Activated T-cell treated with anti-CD3 and anti-CD28 coated beads, Interleukin-2, amount 50 U/mL, for 24 hours (primary cell): ENCODE results near the gene ITGA1.
A peak's percentile ranks its signal among the peaks of the same experiment; 100 is the strongest.
"Not testable (repeated sequence)": the region's sequence is repeated elsewhere in the genome, so short reads cannot be mapped to it uniquely, and the experiment has no call there.

Source experiments
- DNase-seq: peaks from one replicate; pipeline ENCODE4 v3.0.0-alpha.2; 2020
- H3K27ac Mint-ChIP-seq: 2 replicates; pipeline ENCODE4 v1.8.0; 2020; ENCODE audit warnings: mild to moderate bottlenecking, mixed read lengths
- H3K27me3 Mint-ChIP-seq: 2 replicates; pipeline ENCODE4 v1.8.0; 2020; ENCODE audit warnings: mixed read lengths
- H3K36me3 Mint-ChIP-seq: 2 replicates; pipeline ENCODE4 v1.8.0; 2020; ENCODE audit warnings: low read depth, mixed read lengths
- H3K4me1 Mint-ChIP-seq: 2 replicates; pipeline ENCODE4 v1.8.0; 2020; ENCODE audit warnings: low read depth, mixed read lengths
- H3K4me3 Mint-ChIP-seq: 2 replicates; pipeline ENCODE4 v1.8.0; 2020; ENCODE audit warnings: mild to moderate bottlenecking, moderate library complexity, mixed read lengths
- H3K9me3 Mint-ChIP-seq: 2 replicates; pipeline ENCODE4 v1.8.0; 2020; ENCODE audit warnings: mixed read lengths

The ITGA1 gene

DNA sequence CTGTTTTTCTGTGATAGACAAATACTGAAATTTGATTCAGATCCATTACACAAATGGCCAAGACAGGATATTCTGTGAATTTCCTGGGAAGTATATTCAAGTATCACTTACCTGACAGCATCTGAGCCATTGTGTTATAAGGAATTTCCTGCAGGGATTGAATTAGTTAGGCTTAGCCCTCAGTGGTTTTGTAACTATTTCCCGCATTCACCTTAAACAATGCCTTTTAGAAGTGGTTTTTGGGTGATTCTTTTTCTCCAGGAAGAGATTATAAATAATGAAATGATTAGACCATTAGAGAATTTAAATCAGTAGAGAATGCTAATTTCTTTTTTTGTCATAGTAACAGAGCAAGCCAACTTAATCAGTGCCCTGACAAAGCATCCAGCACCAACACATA is 30.6 kb downstream of the ITGA1 start:
- Mint-ChIP-seq H3K36me3 (no peaks in the 10 kb centered on the region), H3K4me3 (no peak overlapping the region), H3K27ac (no peak overlapping the region), H3K9me3 (no peaks in the 10 kb centered on the region), H3K4me1 (no peaks in the 10 kb centered on the region), H3K27me3 (no peaks in the 10 kb centered on the region)
- DNase-seq, result no peak

DNA sequence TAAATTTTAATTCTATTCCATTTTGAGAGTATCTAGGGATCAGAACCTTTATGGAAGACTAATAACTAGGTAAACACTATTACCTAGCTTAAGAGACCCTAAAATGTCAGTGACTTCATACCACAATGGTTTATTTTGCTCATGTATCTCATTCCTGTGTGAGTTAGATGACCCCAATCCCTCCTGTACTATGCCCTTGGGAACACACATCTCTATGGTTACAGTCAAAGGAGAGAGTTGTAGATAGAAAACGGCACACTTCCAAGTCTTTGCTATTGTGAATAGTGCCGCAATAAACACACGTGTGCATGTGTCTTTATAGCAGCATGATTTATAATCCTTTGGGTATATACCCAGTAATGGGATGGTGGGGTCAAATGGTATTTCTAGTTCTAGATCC is 31.1 kb downstream of the ITGA1 start:
- not testable (repeated sequence) for H3K27ac Mint-ChIP-seq, H3K4me3 Mint-ChIP-seq, H3K9me3 Mint-ChIP-seq

DNA sequence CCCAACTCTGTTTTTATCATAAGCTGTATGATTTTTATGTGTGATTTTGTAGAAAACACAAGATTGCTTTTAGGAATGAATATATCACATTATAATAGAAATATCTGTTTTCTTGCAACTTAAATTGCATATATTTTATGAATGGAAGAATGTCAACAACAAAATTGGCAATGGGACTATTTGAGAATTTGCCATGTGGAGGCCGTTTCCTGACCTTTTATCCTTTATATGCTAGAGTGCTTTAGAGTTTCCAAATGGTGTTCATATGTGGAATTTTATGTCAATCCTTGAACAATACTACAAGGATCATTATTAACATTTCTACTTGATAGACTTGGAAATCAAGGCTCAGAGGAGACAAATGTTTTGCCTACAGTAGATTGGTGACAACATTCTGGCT is 34.2 kb downstream of the ITGA1 start:
- no peaks in the 10 kb centered on the region for H3K36me3 Mint-ChIP-seq
- no peaks in the 10 kb centered on the region for H3K9me3 Mint-ChIP-seq
- H3K4me3 Mint-ChIP-seq, result no peak overlapping the region

More for the DNA sequence above, 31.1 kb downstream of the ITGA1 start:
- H3K4me1 Mint-ChIP-seq, DNase-seq, H3K27me3 Mint-ChIP-seq, H3K36me3 Mint-ChIP-seq: not testable (repeated sequence)

DNA sequence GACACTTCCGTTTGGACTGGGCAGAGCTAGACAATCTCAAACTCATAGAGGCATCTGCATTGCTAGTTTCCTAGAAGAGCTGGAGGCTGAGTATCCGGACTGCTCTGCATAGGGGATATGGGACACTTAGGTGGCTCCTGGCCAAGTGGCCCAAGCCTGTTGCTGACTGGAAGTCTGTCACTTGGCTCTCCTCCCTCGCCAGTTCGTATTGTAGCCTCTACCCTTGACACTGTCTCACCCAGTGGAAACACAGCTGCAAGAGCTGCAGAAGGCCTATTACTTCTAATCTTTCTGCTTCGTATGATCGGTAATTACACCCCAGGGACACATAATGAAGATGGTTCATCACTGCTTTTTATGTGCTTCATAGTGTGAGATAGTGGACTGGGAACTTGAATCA is 34.7 kb downstream of the ITGA1 start:
- Mint-ChIP-seq H3K4me3 (no peak overlapping the region), H3K36me3 (no peaks in the 10 kb centered on the region), H3K27ac (no peak overlapping the region), H3K9me3 (peaks cover 3% of the 10 kb centered on the region), H3K4me1 (peaks cover 10% of the 10 kb centered on the region), H3K27me3 (no peaks in the 10 kb centered on the region)
- no peak for DNase-seq

More for the DNA sequence above, 34.2 kb downstream of the ITGA1 start:
- Mint-ChIP-seq H3K4me1 (peaks cover 10% of the 10 kb centered on the region), H3K27me3 (no peaks in the 10 kb centered on the region), H3K27ac (no peak overlapping the region)
- no peak for DNase-seq

DNA sequence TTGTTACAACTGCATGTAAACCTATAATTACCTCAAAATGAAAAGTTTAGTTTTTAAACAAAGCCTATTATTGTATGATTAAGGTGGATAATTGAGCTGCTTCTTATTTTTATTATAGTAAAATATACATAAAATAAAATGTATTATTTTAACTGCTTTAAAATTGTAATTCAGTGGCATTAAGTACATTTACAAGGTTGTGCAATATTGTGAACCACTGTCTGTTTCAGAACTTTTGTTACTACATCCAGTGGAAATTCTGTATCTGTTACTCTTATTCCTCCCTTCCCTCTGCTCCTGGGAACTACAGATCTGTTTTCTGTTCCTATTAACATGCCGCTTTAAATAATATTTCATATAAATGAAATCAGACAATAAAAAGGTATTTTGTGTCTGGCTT is 37.1 kb downstream of the ITGA1 start:
- DNase-seq, result no peak
- no peak overlapping the region for H3K4me3 Mint-ChIP-seq
- H3K27ac Mint-ChIP-seq, result no peak overlapping the region
- no peaks in the 10 kb centered on the region for H3K27me3 Mint-ChIP-seq
- peaks cover 10% of the 10 kb centered on the region for H3K4me1 Mint-ChIP-seq
- no peaks in the 10 kb centered on the region for H3K36me3 Mint-ChIP-seq
- H3K9me3 Mint-ChIP-seq, result peaks cover 7% of the 10 kb centered on the region

DNA sequence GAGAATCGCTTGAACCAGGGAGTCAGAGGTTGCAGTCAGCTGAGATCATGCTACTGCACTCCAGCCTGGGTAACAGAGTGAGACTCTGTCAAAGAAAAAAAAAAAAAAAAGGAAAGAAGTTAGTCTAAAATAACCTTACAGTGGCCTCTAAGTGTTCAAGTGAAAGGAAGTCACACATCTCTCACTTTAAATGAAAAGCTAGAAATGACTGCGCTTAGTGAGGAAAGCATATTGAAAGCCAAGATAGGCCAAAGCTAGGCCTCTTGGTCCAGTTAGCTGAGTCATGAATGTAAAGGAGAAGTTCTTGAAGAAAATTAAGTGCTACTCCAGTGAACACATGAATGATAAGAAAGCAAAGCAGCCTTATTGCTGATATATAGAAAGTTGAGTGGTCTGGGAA is 38.1 kb downstream of the ITGA1 start:
- no peak for DNase-seq
- Mint-ChIP-seq H3K9me3 (peaks cover 7% of the 10 kb centered on the region), H3K4me3 (no peak overlapping the region), H3K36me3 (no peaks in the 10 kb centered on the region), H3K27ac (peak overlapping the region; percentile 59), H3K4me1 (peaks cover 10% of the 10 kb centered on the region), H3K27me3 (no peaks in the 10 kb centered on the region)

DNA sequence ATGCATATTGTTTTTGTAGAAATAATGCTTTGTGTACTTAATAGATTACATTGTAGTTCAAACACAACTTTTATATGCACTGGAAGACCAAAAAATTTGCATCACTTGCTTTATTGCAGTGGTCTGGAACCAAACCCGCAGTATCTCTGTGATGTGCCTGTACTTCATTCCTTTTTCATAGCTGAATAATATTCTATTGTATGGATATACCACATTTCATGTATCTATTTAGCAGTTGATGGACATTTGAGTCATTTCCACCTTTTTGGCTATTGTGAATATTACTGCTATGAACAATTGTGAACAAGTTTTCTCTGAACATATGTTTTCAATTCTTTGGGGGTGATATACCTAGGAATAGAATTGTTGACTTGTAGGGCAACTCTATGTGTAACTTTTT is 40.1 kb downstream of the ITGA1 start:
- H3K9me3 Mint-ChIP-seq, result peaks cover 7% of the 10 kb centered on the region
- H3K36me3 Mint-ChIP-seq, result no peaks in the 10 kb centered on the region
- H3K4me3 Mint-ChIP-seq, result no peak overlapping the region
- no peak for DNase-seq
- no peak overlapping the region for H3K27ac Mint-ChIP-seq
- H3K4me1 Mint-ChIP-seq, result peaks cover 12% of the 10 kb centered on the region
- H3K27me3 Mint-ChIP-seq, result no peaks in the 10 kb centered on the region

DNA sequence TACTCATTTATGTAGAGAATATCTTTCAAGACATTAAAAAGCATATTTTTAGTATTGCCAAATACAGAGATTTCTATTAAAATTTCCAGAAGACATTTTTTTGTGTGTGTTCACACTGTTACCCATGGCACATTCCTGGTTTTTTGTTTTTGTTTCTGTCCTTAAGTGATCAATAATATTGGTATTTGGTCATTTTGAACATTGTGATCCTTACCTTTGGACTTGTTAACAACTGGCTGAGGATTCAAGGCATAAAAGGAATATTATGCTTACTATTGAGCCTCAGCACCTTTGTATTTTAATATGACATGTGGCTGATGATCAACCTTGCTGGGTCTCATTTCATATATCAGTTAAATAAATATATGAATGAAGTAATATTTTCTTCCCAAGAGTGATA is 41.9 kb downstream of the ITGA1 start:
- Mint-ChIP-seq H3K27me3 (no peaks in the 10 kb centered on the region), H3K27ac (no peak overlapping the region), H3K36me3 (no peaks in the 10 kb centered on the region), H3K4me3 (no peak overlapping the region), H3K9me3 (peaks cover 7% of the 10 kb centered on the region), H3K4me1 (peaks cover 12% of the 10 kb centered on the region)
- no peak for DNase-seq

DNA sequence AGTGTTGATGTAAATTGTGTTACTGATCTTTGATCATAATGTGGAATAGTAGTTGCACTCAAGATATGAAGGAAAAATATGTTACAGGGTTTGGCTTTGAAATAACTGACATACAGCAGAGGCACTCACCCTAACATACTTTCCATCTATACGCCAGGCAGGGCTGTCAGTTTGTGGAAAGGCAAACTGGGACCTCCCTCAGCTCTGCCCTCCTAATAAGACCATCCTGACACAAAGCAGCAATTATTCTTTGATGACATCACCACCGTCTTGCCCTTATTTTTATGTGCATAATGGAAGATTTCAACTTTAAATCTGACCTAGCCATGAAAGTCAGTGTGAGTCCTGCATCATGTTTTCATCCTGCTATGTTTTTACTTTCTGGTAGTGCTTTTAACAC is 42.9 kb downstream of the ITGA1 start:
- Mint-ChIP-seq H3K36me3 (no peaks in the 10 kb centered on the region), H3K4me1 (peaks cover 9% of the 10 kb centered on the region), H3K9me3 (peaks cover 7% of the 10 kb centered on the region), H3K27me3 (no peaks in the 10 kb centered on the region), H3K4me3 (no peak overlapping the region), H3K27ac (no peak overlapping the region)
- DNase-seq, result no peak

DNA sequence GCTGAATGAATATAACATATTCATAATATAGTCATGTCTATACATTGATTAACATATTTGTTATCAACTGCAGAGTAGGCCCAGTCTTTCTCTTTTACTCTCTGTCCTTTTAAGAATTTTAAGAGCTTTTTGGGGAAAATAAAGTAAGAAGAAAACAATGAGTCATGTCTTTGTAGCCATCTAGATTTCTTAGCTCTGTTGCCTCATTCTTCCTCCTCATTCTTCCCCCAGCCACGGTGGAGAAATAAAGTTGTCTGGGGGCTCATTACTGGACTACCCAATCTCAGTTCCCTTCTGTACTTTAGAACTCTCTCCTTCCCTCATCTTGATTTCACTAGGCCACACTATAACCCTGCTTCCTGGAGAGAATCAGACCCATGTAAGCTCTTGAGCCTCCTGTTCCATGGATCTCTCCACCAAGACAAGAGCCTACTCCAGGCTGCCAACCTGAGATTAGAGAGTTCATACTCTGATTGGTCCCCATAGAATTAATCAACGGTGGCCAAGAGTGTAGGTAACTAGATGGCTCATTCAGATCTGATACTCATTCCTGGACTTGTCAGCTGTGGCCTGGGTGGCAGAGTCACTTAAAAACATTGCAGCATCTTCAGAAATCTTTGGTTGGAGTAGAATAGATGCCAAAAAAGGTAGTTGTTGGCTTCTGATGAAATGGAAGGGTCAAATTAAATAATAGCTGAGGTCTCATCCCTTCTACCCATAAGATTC is 44.2 kb downstream of the ITGA1 start:
- no peak for DNase-seq
- H3K27ac Mint-ChIP-seq, result no peak overlapping the region
- H3K36me3 Mint-ChIP-seq, result no peaks in the 10 kb centered on the region
- H3K4me1 Mint-ChIP-seq, result peaks cover 3% of the 10 kb centered on the region
- no peak overlapping the region for H3K4me3 Mint-ChIP-seq
- H3K9me3 Mint-ChIP-seq, result peaks cover 6% of the 10 kb centered on the region
- H3K27me3 Mint-ChIP-seq, result no peaks in the 10 kb centered on the region

DNA sequence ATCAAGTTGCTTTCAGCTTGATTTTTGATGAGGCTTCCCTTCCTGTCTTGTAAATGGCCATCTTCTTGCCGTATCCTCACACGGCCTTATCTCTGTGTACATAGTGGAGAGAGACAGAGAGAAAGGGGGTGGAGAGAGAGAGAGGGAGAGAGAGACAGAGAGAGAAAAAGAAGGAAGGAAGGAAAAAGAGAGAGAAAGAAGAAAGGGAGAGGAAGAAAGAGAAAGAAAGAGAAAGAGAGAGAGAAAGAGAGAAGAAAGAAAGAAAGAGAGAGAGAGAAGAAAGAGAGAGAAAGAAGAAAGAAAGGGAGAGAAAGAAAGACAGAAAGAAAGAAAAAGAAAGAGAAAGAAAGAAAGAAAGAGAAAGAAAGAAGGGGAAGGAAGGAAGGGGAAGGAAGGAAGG is 46.6 kb downstream of the ITGA1 start:
- H3K27ac Mint-ChIP-seq, result no peak overlapping the region
- H3K4me1 Mint-ChIP-seq, result peaks cover 3% of the 10 kb centered on the region
- no peak overlapping the region for H3K4me3 Mint-ChIP-seq
- no peak for DNase-seq
- no peaks in the 10 kb centered on the region for H3K27me3 Mint-ChIP-seq
- no peaks in the 10 kb centered on the region for H3K36me3 Mint-ChIP-seq
- no peaks in the 10 kb centered on the region for H3K9me3 Mint-ChIP-seq

DNA sequence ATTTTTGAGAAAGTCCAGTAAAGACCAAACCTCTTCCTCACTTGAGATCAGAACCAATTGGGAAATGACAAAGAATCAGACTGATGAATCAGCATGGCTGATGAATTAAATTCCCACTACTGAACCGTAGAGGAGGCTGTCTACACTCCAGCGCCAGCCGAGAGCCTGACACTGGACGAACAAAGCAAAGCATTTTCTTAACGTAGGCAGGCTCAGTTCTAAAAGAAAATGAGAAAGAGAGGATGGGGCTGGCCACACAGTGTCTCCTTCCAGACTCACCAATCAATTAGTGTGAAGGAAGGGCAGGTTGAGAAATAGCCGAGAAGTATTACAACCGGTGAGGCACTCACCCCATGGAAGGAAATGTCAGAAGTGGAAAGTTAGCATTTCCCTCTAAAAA is 49.4 kb downstream of the ITGA1 start:
- Mint-ChIP-seq H3K4me1 (no peaks in the 10 kb centered on the region), H3K27ac (no peak overlapping the region), H3K36me3 (no peaks in the 10 kb centered on the region), H3K27me3 (no peaks in the 10 kb centered on the region), H3K9me3 (no peaks in the 10 kb centered on the region), H3K4me3 (no peak overlapping the region)
- no peak for DNase-seq

DNA sequence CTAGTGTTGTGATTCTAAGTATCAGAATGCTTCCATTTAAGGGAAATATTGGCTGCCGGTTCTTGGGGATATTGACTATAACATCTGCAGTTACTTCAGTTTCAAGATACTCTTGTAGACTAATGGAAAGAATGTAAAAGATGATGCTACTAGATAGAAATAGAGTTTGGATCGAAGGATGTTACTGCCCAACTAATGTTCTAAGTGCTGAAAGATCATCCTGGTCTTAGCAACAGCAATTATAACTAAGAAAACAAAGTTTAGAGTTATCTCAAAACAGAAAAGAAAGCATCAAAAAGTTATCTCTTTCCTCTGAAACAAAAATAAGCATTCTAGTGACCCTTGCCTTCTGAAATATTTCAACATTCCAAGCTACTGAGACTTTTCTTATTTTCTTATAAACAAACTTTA is 49.9 kb downstream of the ITGA1 start:
- Mint-ChIP-seq H3K4me1 (no peaks in the 10 kb centered on the region), H3K36me3 (no peaks in the 10 kb centered on the region), H3K27me3 (no peaks in the 10 kb centered on the region), H3K9me3 (no peaks in the 10 kb centered on the region), H3K27ac (no peak overlapping the region), H3K4me3 (no peak overlapping the region)
- DNase-seq, result no peak

DNA sequence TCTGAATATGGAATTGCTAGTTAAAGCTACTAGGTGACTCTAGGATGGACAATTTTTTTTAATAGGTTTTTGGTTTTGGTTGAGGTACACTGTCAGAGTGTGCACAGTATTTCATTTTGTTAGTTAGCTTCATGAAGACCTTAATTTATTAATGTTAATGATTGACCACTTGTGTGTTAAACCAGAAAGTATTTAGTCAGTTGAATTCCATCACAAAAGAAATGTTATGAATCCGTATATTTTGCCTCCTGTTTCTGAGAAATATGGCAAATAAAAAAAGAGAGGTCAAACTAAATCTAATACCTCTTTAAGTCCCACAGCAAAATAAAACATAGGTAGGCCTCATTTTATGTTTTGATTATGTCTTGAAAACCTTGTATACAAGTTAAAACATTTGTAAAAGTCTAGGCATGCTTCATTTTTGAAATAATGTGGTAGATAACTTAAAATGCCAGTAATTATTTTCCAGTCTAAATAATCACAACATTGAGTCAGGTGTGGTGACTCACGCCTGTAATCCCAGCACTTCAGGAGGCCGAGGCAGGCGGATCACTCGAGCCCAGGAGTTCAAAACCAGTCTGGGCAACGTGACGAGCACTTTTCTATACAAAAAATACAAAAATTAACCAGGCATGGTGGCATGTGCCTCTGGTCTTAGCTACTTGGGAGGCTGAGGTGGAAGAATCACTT is 50.8 kb downstream of the ITGA1 start:
- H3K4me3 Mint-ChIP-seq, result no peak overlapping the region
- no peak overlapping the region for H3K27ac Mint-ChIP-seq
- H3K36me3 Mint-ChIP-seq, result no peaks in the 10 kb centered on the region
- H3K9me3 Mint-ChIP-seq, result no peaks in the 10 kb centered on the region
- H3K27me3 Mint-ChIP-seq, result no peaks in the 10 kb centered on the region
- H3K4me1 Mint-ChIP-seq, result no peaks in the 10 kb centered on the region
- DNase-seq, result no peak

DNA sequence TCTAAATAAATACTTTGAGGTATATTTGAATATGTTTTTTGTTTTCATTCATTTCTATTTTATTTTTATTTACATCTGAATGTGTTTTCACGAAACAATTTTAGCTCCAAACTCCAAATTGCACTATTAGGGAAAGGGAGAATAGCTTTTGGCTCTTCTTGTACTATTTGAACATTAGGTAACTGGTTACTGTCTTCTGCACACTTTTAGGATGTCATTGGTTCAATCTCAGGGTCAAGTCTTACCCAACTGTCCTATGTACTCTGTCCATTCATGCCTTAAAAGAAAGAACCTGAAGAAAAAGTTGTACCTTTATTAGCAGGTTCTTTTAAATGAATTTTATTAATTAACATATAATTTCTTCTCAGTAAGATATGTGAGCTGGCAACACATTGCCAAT is 51.6 kb downstream of the ITGA1 start:
- no peaks in the 10 kb centered on the region for H3K36me3 Mint-ChIP-seq
- no peaks in the 10 kb centered on the region for H3K27me3 Mint-ChIP-seq
- H3K27ac Mint-ChIP-seq, result no peak overlapping the region
- no peaks in the 10 kb centered on the region for H3K9me3 Mint-ChIP-seq
- no peak for DNase-seq
- peaks cover 1% of the 10 kb centered on the region for H3K4me1 Mint-ChIP-seq
- H3K4me3 Mint-ChIP-seq, result no peak overlapping the region
